KOPT-K1 (cell line): Measurements from ENCODE around the gene POU3F2.

Experiments
- H3K27ac ChIP-seq: fragments of 200-600 bp; sonication (generic); 2 replicates; pipeline ENCODE4 v1.5.1; 2016; ENCODE audit warnings: antibody characterized with exemption, mild to moderate bottlenecking, low read depth, low read length; ENCODE audit not compliant: poor library complexity, severe bottlenecking
- H3K36me3 ChIP-seq: fragments of 200-600 bp; sonication (generic); 2 replicates; pipeline ENCODE4 v1.5.1; 2017; ENCODE audit warnings: antibody characterized with exemption, mild to moderate bottlenecking, low read length, moderate library complexity; ENCODE audit not compliant: insufficient read depth
- H3K9me3 ChIP-seq: fragments of 200-600 bp; sonication (generic); 2 replicates; pipeline ENCODE4 v1.5.1; 2017; ENCODE audit warnings: antibody characterized with exemption, low read length, mild to moderate bottlenecking; ENCODE audit not compliant: insufficient read depth, poor library complexity, severe bottlenecking

POU3F2 gene

GRCh38 chr6:98834060-98835031, at the start of gene POU3F2:
Gene POU3F2, plus strand, starts transcription at chr6:98834574. Its CDS starts 300 bp downstream, at chr6:98834874.
- Histone ChIP-seq H3K27ac (peak within 1 kb of the TSS; percentile 53), H3K36me3 (no peaks in the 10 kb centered on the region), H3K9me3 (no peaks in the 10 kb centered on the region)

GRCh38 chr6:98787435-98787834, 46.9 kb upstream of the POU3F2 start:
- H3K27ac ChIP-seq = no peak overlapping the region
- no peaks in the 10 kb centered on the region for H3K9me3 ChIP-seq
- H3K36me3 ChIP-seq = no peaks in the 10 kb centered on the region

GRCh38 chr6:98787961-98788360, 46.4 kb upstream of the POU3F2 start:
- H3K9me3 ChIP-seq = no peaks in the 10 kb centered on the region
- H3K36me3 ChIP-seq = no peaks in the 10 kb centered on the region
- no peak overlapping the region for H3K27ac ChIP-seq

GRCh38 chr6:98794307-98794842, 40.0 kb upstream of the POU3F2 start:
- no peaks in the 10 kb centered on the region for H3K36me3 ChIP-seq
- no peaks in the 10 kb centered on the region for H3K9me3 ChIP-seq
- no peak overlapping the region for H3K27ac ChIP-seq

- Histone ChIP-seq H3K27ac (no peak overlapping the region), H3K36me3 (no peaks in the 10 kb centered on the region), H3K9me3 (no peaks in the 10 kb centered on the region)
These were observed 37.0 kb upstream of the POU3F2 start for GRCh38 chr6:98797217-98797994.

GRCh38 chr6:98800866-98801265, 33.5 kb upstream of the POU3F2 start:
- H3K9me3 ChIP-seq = no peaks in the 10 kb centered on the region
- no peak overlapping the region for H3K27ac ChIP-seq
- H3K36me3 ChIP-seq = no peaks in the 10 kb centered on the region

GRCh38 chr6:98808541-98809210, 25.7 kb upstream of the POU3F2 start:
- H3K9me3 ChIP-seq = no peaks in the 10 kb centered on the region
- no peaks in the 10 kb centered on the region for H3K36me3 ChIP-seq
- H3K27ac ChIP-seq = no peak overlapping the region

GRCh38 chr6:98812220-98812619, 22.2 kb upstream of the POU3F2 start:
- no peaks in the 10 kb centered on the region for H3K9me3 ChIP-seq
- no peak overlapping the region for H3K27ac ChIP-seq
- no peaks in the 10 kb centered on the region for H3K36me3 ChIP-seq

- H3K9me3 ChIP-seq = no peaks in the 10 kb centered on the region
- no peaks in the 10 kb centered on the region for H3K36me3 ChIP-seq
- no peak overlapping the region for H3K27ac ChIP-seq
These were observed 17.6 kb upstream of the POU3F2 start for GRCh38 chr6:98816799-98817198.

GRCh38 chr6:98821756-98822405, 12.5 kb upstream of the POU3F2 start:
- Histone ChIP-seq H3K27ac (no peak overlapping the region), H3K9me3 (no peaks in the 10 kb centered on the region), H3K36me3 (no peaks in the 10 kb centered on the region)

GRCh38 chr6:98823428-98824161, 10.8 kb upstream of the POU3F2 start:
- H3K9me3 ChIP-seq = no peaks in the 10 kb centered on the region
- no peaks in the 10 kb centered on the region for H3K36me3 ChIP-seq
- peak overlapping the region; percentile 74 for H3K27ac ChIP-seq

GRCh38 chr6:98824162-98824901, 10.0 kb upstream of the POU3F2 start:
- Histone ChIP-seq H3K9me3 (no peaks in the 10 kb centered on the region), H3K27ac (peak overlapping the region; percentile 74), H3K36me3 (no peaks in the 10 kb centered on the region)

GRCh38 chr6:98824902-98825599, 9.3 kb upstream of the POU3F2 start:
- peak overlapping the region; percentile 74 for H3K27ac ChIP-seq
- no peaks in the 10 kb centered on the region for H3K9me3 ChIP-seq
- H3K36me3 ChIP-seq = no peaks in the 10 kb centered on the region
